ENCODE measurements around the gene CT45A1.

DNA sequence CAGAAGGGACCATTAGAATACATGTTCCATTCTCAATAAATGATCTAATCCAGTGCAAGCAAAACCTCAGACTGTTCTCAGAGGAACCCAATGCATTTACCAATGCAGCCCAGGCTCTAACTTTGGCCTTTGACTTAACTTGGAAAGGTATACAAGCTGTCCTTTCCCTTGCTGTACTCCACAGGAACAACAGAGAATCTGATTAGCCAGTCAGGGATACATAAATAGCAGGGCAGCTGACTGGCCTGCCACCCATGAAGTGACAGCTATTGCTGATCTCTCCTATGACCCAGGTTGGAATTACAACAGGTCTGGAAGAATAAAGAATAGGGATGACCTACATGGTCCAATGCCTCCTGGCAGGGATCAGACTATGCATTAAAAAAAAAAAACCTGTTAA, 14.5 kb upstream of the CT45A1 start:
- TF ChIP-seq, protein P1, sequence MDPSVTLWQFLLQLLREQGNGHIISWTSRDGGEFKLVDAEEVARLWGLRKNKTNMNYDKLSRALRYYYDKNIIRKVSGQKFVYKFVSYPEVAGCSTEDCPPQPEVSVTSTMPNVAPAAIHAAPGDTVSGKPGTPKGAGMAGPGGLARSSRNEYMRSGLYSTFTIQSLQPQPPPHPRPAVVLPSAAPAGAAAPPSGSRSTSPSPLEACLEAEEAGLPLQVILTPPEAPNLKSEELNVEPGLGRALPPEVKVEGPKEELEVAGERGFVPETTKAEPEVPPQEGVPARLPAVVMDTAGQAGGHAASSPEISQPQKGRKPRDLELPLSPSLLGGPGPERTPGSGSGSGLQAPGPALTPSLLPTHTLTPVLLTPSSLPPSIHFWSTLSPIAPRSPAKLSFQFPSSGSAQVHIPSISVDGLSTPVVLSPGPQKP (IDR thresholded peaks at IDR 0.05; ENCODE audit: low read depth, low read length): no peak
- TF ChIP-seq ZFP36 (IDR thresholded peaks at IDR 0.05; ENCODE audit: borderline replicate concordance, partially characterized antibody): no peak
- TF ChIP-seq NR3C1 (IDR thresholded peaks at IDR 0.05): no peak
- TF ChIP-seq RNF2 (IDR thresholded peaks at IDR 0.05; ENCODE audit: borderline replicate concordance, low read depth): no peak
- TF ChIP-seq CBX8 (IDR thresholded peaks at IDR 0.05): no peak
- TF ChIP-seq, protein P2, sequence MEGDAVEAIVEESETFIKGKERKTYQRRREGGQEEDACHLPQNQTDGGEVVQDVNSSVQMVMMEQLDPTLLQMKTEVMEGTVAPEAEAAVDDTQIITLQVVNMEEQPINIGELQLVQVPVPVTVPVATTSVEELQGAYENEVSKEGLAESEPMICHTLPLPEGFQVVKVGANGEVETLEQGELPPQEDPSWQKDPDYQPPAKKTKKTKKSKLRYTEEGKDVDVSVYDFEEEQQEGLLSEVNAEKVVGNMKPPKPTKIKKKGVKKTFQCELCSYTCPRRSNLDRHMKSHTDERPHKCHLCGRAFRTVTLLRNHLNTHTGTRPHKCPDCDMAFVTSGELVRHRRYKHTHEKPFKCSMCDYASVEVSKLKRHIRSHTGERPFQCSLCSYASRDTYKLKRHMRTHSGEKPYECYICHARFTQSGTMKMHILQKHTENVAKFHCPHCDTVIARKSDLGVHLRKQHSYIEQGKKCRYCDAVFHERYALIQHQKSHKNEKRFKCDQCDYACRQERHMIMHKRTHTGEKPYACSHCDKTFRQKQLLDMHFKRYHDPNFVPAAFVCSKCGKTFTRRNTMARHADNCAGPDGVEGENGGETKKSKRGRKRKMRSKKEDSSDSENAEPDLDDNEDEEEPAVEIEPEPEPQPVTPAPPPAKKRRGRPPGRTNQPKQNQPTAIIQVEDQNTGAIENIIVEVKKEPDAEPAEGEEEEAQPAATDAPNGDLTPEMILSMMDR (IDR thresholded peaks at IDR 0.05): no peak
- TF ChIP-seq HOXB13 (CRISPR knock-in tag; IDR thresholded peaks at IDR 0.05; ENCODE audit: low read depth): no peak
- TF ChIP-seq POLR2A (IDR thresholded peaks at IDR 0.05; ENCODE audit: low read length): no peak
- TF ChIP-seq TP53 (CRISPR knock-in tag; IDR thresholded peaks at IDR 0.05): no peak
- TF ChIP-seq, protein P3, sequence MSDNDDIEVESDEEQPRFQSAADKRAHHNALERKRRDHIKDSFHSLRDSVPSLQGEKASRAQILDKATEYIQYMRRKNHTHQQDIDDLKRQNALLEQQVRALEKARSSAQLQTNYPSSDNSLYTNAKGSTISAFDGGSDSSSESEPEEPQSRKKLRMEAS (IDR thresholded peaks at IDR 0.05): no peak
- no peak for TF ChIP-seq SMC3 (IDR thresholded peaks at IDR 0.05)

All from A549 (cell line).